Endodermal cell (in vitro differentiated cells): ENCODE data around the gene GLG1. TPM values are rescaled to one million over a fixed set of nuclear protein-coding genes. Genes with fewer than 3 reads are reported as not detected.

Experiments
- DNase-seq: peaks from one replicate; pipeline ENCODE4 v3.0.0-alpha.2; 2017
- H3K27ac ChIP-seq: 2 replicates; pipeline ENCODE4 v1.5.1; 2013; ENCODE audit warnings: mild to moderate bottlenecking, low read depth, low read length, moderate library complexity
- H3K27me3 ChIP-seq: 2 replicates; pipeline ENCODE4 v1.6.1; 2013; ENCODE audit warnings: mild to moderate bottlenecking, low read length, moderate library complexity; ENCODE audit not compliant: insufficient read depth, control insufficient read depth, poor library complexity, severe bottlenecking
- H3K36me3 ChIP-seq: 2 replicates; pipeline ENCODE4 v1.7.0; 2013; ENCODE audit warnings: mild to moderate bottlenecking, low read length, moderate library complexity; ENCODE audit not compliant: control insufficient read depth, insufficient read depth
- H3K4me1 ChIP-seq: one replicate; pipeline ENCODE4 v1.7.0; 2013; ENCODE audit warnings: low read length; ENCODE audit not compliant: control insufficient read depth, insufficient read depth
- H3K4me3 ChIP-seq: 2 replicates; pipeline ENCODE4 v1.5.1; 2013; ENCODE audit warnings: mild to moderate bottlenecking, low read length, moderate library complexity
- H3K9ac ChIP-seq: 2 replicates; pipeline ENCODE4 v1.6.1; 2013; ENCODE audit warnings: mild to moderate bottlenecking, low read length, moderate library complexity; ENCODE audit not compliant: poor library complexity, severe bottlenecking; ENCODE audit errors: extremely low read depth
- H3K9me3 ChIP-seq: 2 replicates; pipeline ENCODE4 v1.6.1; 2013; ENCODE audit warnings: mild to moderate bottlenecking, low read length, moderate library complexity; ENCODE audit not compliant: control insufficient read depth
- H3K27ac Mint-ChIP-seq: 2 replicates; pipeline ENCODE4 v1.8.0; 2020; ENCODE audit warnings: mixed read lengths
- H3K27me3 Mint-ChIP-seq: 2 replicates; pipeline ENCODE4 v1.8.0; 2021; ENCODE audit warnings: mild to moderate bottlenecking, mixed read lengths; ENCODE audit not compliant: insufficient read depth
- H3K36me3 Mint-ChIP-seq: 2 replicates; pipeline ENCODE4 v1.8.0; 2020; ENCODE audit warnings: low read depth, mixed read lengths
- H3K4me1 Mint-ChIP-seq: 2 replicates; pipeline ENCODE4 v1.8.0; 2020; ENCODE audit warnings: mixed read lengths
- H3K4me3 Mint-ChIP-seq: 2 replicates; pipeline ENCODE4 v1.8.0; 2020; ENCODE audit warnings: mild to moderate bottlenecking, moderate library complexity, mixed read lengths
- H3K9me3 Mint-ChIP-seq: 2 replicates; pipeline ENCODE4 v1.8.0; 2020; ENCODE audit warnings: mild to moderate bottlenecking, mixed read lengths
- WGBS, 2 experiments: methylation state at CpG; one replicate each; pipeline versions ENCODE4 v1.1.5 to v1.1.7; 2013; ENCODE audit warnings: missing lambda C conversion rate in 2 of 2, mixed read lengths in 1 of 2; ENCODE audit not compliant: insufficient coverage in 1 of 2, insufficient read length in 1 of 2; 5-methylcytosine and 5-hydroxymethylcytosine counted together
- total RNA-seq, 2 donors: library from RNA; stranded (reverse); fragmentation: NEBNext Ultra II Directional in 1 of 2; extraction: Animal tissue kit (Norgen Biotek cat#: 25700) in 1 of 2; gene quantifications; 2 replicates in 1 of 2; 3 replicates in 1 of 2; pipeline ENCODE4 v1.2.1, GENCODE V29; 2021
- TF ChIP-seq, protein P1 (sequence below): fragments of 200-600 bp; sonication (generic); conservative IDR thresholded peaks from 2 replicates; pipeline ENCODE4 v1.5.0; 2021; ENCODE audit warnings: antibody characterized with exemption, mild to moderate bottlenecking

The GLG1 gene
- total RNA-seq, 2 donors from 2014 or later, result 120 to 136 TPM

DNA sequence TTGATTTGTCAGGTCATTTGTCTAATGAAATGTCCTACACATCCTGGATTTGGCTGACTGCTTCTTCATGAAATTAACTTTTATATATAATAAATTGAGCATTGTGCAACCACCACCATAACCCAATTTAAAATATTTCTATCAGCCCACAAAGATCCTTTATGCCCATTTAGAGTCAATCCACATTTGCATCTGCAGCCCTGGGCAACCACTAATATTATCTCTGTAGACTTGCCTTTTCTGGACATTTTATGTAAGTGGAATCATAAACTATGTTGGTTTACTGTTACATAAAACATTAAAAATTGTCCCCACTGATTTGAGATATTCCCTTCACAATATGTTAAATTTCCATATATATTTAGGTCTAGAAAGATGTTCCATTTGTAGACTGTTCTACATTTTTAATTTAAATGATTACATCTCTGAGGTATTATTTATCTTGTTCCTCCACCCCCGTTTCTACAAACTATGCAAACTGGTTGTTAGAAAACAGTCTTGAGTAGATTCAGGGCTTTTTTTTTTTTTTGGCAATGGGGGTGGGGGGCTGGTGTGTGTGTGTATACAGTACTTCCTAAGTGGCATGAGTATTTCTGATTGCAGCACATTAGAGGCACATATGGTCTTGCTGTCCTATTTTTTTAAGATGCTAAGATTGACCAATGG, 43.1 kb upstream of the GLG1 start:
- Histone ChIP-seq H3K4me1 (no peaks in the 10 kb centered on the region), H3K27ac (no peak overlapping the region), H3K36me3 (peaks cover 87% of the 10 kb centered on the region), H3K27me3 (no peaks in the 10 kb centered on the region), H3K4me3 (no peak overlapping the region), H3K9me3 (no peaks in the 10 kb centered on the region), H3K9ac (no peak overlapping the region)
- no peak overlapping the region for H3K4me3 Mint-ChIP-seq
- H3K36me3 Mint-ChIP-seq, result peaks cover 70% of the 10 kb centered on the region
- no peaks in the 10 kb centered on the region for H3K9me3 Mint-ChIP-seq
- H3K27me3 Mint-ChIP-seq, result no peaks in the 10 kb centered on the region
- TF ChIP-seq, protein P1, sequence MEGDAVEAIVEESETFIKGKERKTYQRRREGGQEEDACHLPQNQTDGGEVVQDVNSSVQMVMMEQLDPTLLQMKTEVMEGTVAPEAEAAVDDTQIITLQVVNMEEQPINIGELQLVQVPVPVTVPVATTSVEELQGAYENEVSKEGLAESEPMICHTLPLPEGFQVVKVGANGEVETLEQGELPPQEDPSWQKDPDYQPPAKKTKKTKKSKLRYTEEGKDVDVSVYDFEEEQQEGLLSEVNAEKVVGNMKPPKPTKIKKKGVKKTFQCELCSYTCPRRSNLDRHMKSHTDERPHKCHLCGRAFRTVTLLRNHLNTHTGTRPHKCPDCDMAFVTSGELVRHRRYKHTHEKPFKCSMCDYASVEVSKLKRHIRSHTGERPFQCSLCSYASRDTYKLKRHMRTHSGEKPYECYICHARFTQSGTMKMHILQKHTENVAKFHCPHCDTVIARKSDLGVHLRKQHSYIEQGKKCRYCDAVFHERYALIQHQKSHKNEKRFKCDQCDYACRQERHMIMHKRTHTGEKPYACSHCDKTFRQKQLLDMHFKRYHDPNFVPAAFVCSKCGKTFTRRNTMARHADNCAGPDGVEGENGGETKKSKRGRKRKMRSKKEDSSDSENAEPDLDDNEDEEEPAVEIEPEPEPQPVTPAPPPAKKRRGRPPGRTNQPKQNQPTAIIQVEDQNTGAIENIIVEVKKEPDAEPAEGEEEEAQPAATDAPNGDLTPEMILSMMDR, result no peak
- DNase-seq, result no peak
- H3K27ac Mint-ChIP-seq, result no peak overlapping the region
- peaks cover 8% of the 10 kb centered on the region for H3K4me1 Mint-ChIP-seq
- WGBS, 2 experiments, result 100% methylated on average over 1 of the region's 1 CpG; no CpG with 5 or more reads in 1 of the 2 experiments

DNA sequence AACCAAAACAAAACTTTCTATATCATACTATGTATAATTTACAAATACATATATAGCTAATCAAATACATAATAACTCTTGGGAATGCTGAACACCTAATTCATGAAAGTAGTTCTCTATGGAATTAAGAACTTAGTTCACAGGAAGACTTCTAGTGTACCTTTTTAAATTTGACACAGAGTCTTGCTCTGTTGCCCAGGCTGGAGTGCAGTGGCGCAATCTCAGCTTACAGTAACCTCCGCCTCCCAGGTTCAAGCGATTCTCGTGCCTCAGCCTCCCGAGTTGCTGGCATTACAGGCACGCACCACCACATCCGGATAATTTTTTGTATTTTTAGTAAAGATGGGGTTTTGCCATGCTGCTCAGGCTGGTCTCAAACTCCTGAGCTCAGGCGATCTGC, 35.1 kb upstream of the GLG1 start:
- no peaks in the 10 kb centered on the region for H3K9me3 Mint-ChIP-seq
- H3K27ac ChIP-seq, result no peak overlapping the region
- H3K36me3 ChIP-seq, result peaks cover 78% of the 10 kb centered on the region
- H3K9me3 ChIP-seq, result no peaks in the 10 kb centered on the region
- TF ChIP-seq, protein P1, result no peak
- no peak overlapping the region for H3K27ac Mint-ChIP-seq
- no peaks in the 10 kb centered on the region for H3K4me1 Mint-ChIP-seq
- H3K27me3 ChIP-seq, result no peaks in the 10 kb centered on the region
- H3K4me1 ChIP-seq, result no peaks in the 10 kb centered on the region
- no peaks in the 10 kb centered on the region for H3K27me3 Mint-ChIP-seq
- no peak overlapping the region for H3K4me3 ChIP-seq
- H3K4me3 Mint-ChIP-seq, result no peak overlapping the region
- no peak overlapping the region for H3K9ac ChIP-seq
- H3K36me3 Mint-ChIP-seq, result peaks cover 68% of the 10 kb centered on the region
- WGBS, 2 experiments, result 85 to 97% methylated on average over 4 to 8 of the region's 8 CpGs
- no peak for DNase-seq

DNA sequence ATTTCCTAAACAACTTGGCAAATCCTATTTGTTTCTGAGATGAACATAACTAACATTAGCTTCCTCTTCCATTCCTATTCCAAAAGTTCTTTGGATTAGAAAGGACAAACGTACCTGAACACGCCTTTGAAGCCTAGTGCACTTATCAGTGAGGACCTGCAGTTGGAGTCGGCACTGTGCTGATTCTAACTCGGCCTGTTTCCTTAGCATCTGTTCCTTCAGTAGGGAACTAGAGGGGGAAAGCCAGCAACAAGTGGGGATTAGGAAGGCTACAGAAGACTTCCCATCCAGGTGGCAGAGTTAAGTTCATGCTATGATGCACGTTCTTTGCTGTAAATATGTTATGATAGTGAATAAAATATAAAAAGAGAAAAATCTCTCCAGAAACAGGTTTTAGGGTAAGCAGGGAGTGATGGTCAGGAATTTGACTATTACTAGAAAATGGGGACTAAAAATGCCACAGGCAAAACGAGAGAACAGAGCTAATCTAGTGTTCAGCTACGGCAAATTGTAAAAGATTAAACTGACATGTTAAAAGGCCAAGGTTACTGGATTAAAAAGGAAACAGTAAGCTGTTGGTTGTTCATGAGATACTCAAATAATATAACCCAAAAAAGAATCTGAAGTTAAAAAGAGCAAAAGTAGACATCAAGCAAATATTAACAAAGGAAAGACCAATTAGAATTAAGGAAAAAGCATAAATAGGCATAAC, 31.0 kb upstream of the GLG1 start:
- TF ChIP-seq, protein P1, result no peak
- WGBS, 2 experiments, result 95% methylated on average over 6 to 7 of the region's 7 CpGs
- Mint-ChIP-seq H3K4me3 (no peak overlapping the region), H3K36me3 (peaks cover 66% of the 10 kb centered on the region), H3K27me3 (no peaks in the 10 kb centered on the region), H3K9me3 (no peaks in the 10 kb centered on the region), H3K4me1 (no peaks in the 10 kb centered on the region), H3K27ac (no peak overlapping the region)
- H3K9me3 ChIP-seq, result no peaks in the 10 kb centered on the region
- H3K9ac ChIP-seq, result no peak overlapping the region
- no peak for DNase-seq
- H3K36me3 ChIP-seq, result peaks cover 79% of the 10 kb centered on the region
- H3K4me3 ChIP-seq, result no peak overlapping the region
- H3K27me3 ChIP-seq, result no peaks in the 10 kb centered on the region
- H3K27ac ChIP-seq, result no peak overlapping the region
- H3K4me1 ChIP-seq, result no peaks in the 10 kb centered on the region
